Stomach (tissue), 9 donors: ENCODE data around the gene CGB1. TPM values are rescaled to one million over a fixed set of nuclear protein-coding genes. Genes with fewer than 3 reads are reported as not detected.

ENCODE experiments used
- DNase-seq, 2 donors: peaks; one replicate each; pipeline versions ENCODE4 v3.0.0 to v3.0.0-alpha.2; 2013 to 2019
- H3K27ac ChIP-seq, 5 donors: fragments of 200-600 bp in 4 of 5; sonication (generic) in 4 of 5; one replicate each; pipeline ENCODE4 v1.5.1; 2013 to 2019; ENCODE audit warnings: mild to moderate bottlenecking in 1 of 5, moderate library complexity in 1 of 5
- H3K27me3 ChIP-seq, 3 donors: fragments of 200-600 bp; sonication (generic); one replicate each; pipeline ENCODE4 v1.5.1; 2017 to 2019; ENCODE audit warnings: mixed run types in 1 of 3
- H3K36me3 ChIP-seq, 4 donors: fragments of 200-600 bp; sonication (generic); 1 replicate in 3 of 4; 2 replicates in 1 of 4; pipeline ENCODE4 v1.5.1; 2016 to 2019
- H3K4me1 ChIP-seq, 4 donors: fragments of 200-600 bp; sonication (generic); one replicate each; pipeline ENCODE4 v1.5.1; 2016 to 2019
- H3K4me3 ChIP-seq, 4 donors: fragments of 200-600 bp; sonication (generic) in 3 of 4; one replicate each; pipeline ENCODE4 v1.5.1; 2016 to 2019; ENCODE audit warnings: mild to moderate bottlenecking in 1 of 4
- H3K9me3 ChIP-seq, 4 donors: fragments of 200-600 bp; sonication (generic); one replicate each; pipeline ENCODE4 v1.5.1; 2016 to 2019
- POLR2AphosphoS5 ChIP-seq, 3 donors: sonication (generic); formaldehyde crosslinking; IDR thresholded peaks; one replicate each; pipeline ENCODE4 v1.6.1; 2016; ENCODE audit warnings: antibody characterized with exemption in 3 of 3
- whole genome bisulfite sequencing, 5 donors: extraction: QIAGEN DNeasy Blood & Tissue Kit in 3 of 5; methylation state at CpG; one replicate each; pipeline versions ENCODE4 v1.1.5 to v1.1.7; 2013 to 2018; 5-methylcytosine and 5-hydroxymethylcytosine counted together
- intact Hi-C: fragments of 100-400 bp; cut with DNase I; formaldehyde crosslinking; loops from one replicate; pipeline ENCODE4 v1.15.1; 2023; ENCODE audit warnings: low total_unique reads
- polyA plus RNA-seq, 3 donors: library from polyadenylated mRNA; stranded (reverse); fragments of 200-250 nt; gene quantifications; one replicate each; pipeline ENCODE4 v1.2.3, GENCODE V29; 2013
- small RNA-seq, 4 donors: library from RNA; depleted of rRNA; stranded (forward); fragments of <200 nt; gene quantifications; one replicate each; pipeline ENCODE3, GENCODE V24; 2016
- total RNA-seq, 5 donors: library from RNA; depleted of rRNA; stranded (reverse); fragments of >200 nt; gene quantifications; one replicate each; pipeline versions ENCODE4 v1.1.0 to v1.2.3, GENCODE V29; 2014 to 2016
- donor health status: healthy with polysubstance abuse.
- donor health status: Bipolar disorder and iron deficiency.
- donor health status: healthy.

The CGB1 gene
- total and polyA plus RNA-seq, 8 donors: not detected

GRCh38 chr19:48985711-48986110, 51.0 kb downstream of the CGB1 start:
- H3K9me3 ChIP-seq: no peaks in the 10 kb centered on the region
- DNase-seq: no peak
- no peak overlapping the region for H3K4me3 ChIP-seq
- H3K4me1 ChIP-seq: peaks cover 4 to 12% (median 8%) of the 10 kb centered on the region in 4 donors
- 94 to 98% (median 97%) methylated on average over 10 to 13 of the region's 13 CpGs for WGBS, 5 donors
- H3K27me3 ChIP-seq: no peaks in the 10 kb centered on the region
- no peak overlapping the region for H3K27ac ChIP-seq
- no peak for TF ChIP-seq POLR2AphosphoS5 (IDR thresholded peaks at IDR 0.05)
- intact Hi-C loops: no loop called here
- peaks cover 57 to 100% (median 94%) of the 10 kb centered on the region in 4 donors for H3K36me3 ChIP-seq

Small RNAs within 50 kb of the gene (small RNA-seq; reads per million reads assigned to genes)
- gene MIR6798: 0 to 0.23 (median 0.10) reads per million in 4 donors
- 0 reads per million in 4 donors for gene RN7SL708P

Other genes with a start within 250 kb of the CGB1 start
- 100 to 1,000 TPM in 1 of 5 donors, 10 to 100 TPM in 4; 22.0 to 320 (median 23.9) TPM for gene BCAT2, start 225.9 kb downstream of the CGB1 start, total RNA-seq
- gene BCAT2, start 225.9 kb downstream of the CGB1 start, polyA plus RNA-seq: 10 to 100 TPM; 65.8 to 74.5 (median 68.5) TPM
- 10 to 100 TPM in 2 of 5 donors, 1 to 10 TPM in 2, not detected in 1; 2.8 to 41.4 (median 17.3) TPM for gene HSD17B14, start 200.4 kb downstream of the CGB1 start, total RNA-seq
- 1 to 10 TPM; 5.4 to 9.8 (median 9.4) TPM for gene HSD17B14, start 200.4 kb downstream of the CGB1 start, polyA plus RNA-seq
- gene PLEKHA4, start 168.3 kb downstream of the CGB1 start, total RNA-seq: 10 to 100 TPM in 2 of 5 donors, 1 to 10 TPM in 3; 1.7 to 35.6 (median 4.8) TPM
- 10 to 100 TPM; 30.1 to 85.0 (median 75.3) TPM for gene PLEKHA4, start 168.3 kb downstream of the CGB1 start, polyA plus RNA-seq
- 100 to 1,000 TPM in 1 of 5 donors, 10 to 100 TPM in 4; 14.6 to 107 (median 35.1) TPM for gene PPP1R15A, start 164.5 kb downstream of the CGB1 start, total RNA-seq
- gene PPP1R15A, start 164.5 kb downstream of the CGB1 start, polyA plus RNA-seq: 10 to 100 TPM; 34.6 to 59.8 (median 37.1) TPM
- gene TULP2, start 138.2 kb downstream of the CGB1 start, total RNA-seq: 1 to 10 TPM in 2 of 5 donors, not detected in 3; 1.2 to 1.3 TPM
- not detected for gene TULP2, start 138.2 kb downstream of the CGB1 start, polyA plus RNA-seq
- gene NUCB1, start 136.6 kb downstream of the CGB1 start, total RNA-seq: 100 to 1,000 TPM; 117 to 503 (median 135) TPM
- 100 to 1,000 TPM in 1 of 3 donors, 10 to 100 TPM in 2; 68.9 to 118 (median 91.5) TPM for gene NUCB1, start 136.6 kb downstream of the CGB1 start, polyA plus RNA-seq
- gene DHDH, start 103.2 kb downstream of the CGB1 start, total RNA-seq: under 1 TPM in 1 of 5 donors, not detected in 4; 0.89 TPM
- gene DHDH, start 103.2 kb downstream of the CGB1 start, polyA plus RNA-seq: 1 to 10 TPM in 1 of 3 donors, under 1 TPM in 1, not detected in 1; 0.93 to 1.2 TPM
- gene BAX, start 82.0 kb downstream of the CGB1 start, total RNA-seq: 100 to 1,000 TPM in 1 of 5 donors, 10 to 100 TPM in 4; 12.1 to 121 (median 20.2) TPM
- gene BAX, start 82.0 kb downstream of the CGB1 start, polyA plus RNA-seq: 10 to 100 TPM; 61.6 to 85.3 (median 77.6) TPM
- 1,000 to 10,000 TPM; 1,292 to 4,272 (median 3,457) TPM for gene FTL, start 71.6 kb downstream of the CGB1 start, total RNA-seq
- gene FTL, start 71.6 kb downstream of the CGB1 start, polyA plus RNA-seq: 1,000 to 10,000 TPM; 3,915 to 8,824 (median 7,571) TPM
- gene GYS1, start 43.6 kb downstream of the CGB1 start, total RNA-seq: 10 to 100 TPM; 13.0 to 63.6 (median 46.4) TPM
- gene GYS1, start 43.6 kb downstream of the CGB1 start, polyA plus RNA-seq: 10 to 100 TPM; 13.0 to 25.5 (median 15.5) TPM
- gene RUVBL2, start 43.0 kb downstream of the CGB1 start, total RNA-seq: 10 to 100 TPM in 4 of 5 donors, under 1 TPM in 1; 0.58 to 96.0 (median 59.1) TPM
- 10 to 100 TPM; 55.3 to 69.2 (median 63.3) TPM for gene RUVBL2, start 43.0 kb downstream of the CGB1 start, polyA plus RNA-seq
- 1 to 10 TPM in 1 of 5 donors, not detected in 4; 8.4 TPM for gene LHB, start 19.8 kb downstream of the CGB1 start, total RNA-seq
- 10 to 100 TPM in 2 of 3 donors, 1 to 10 TPM in 1; 3.8 to 45.8 (median 40.3) TPM for gene LHB, start 19.8 kb downstream of the CGB1 start, polyA plus RNA-seq
- gene CGB3, start 12.6 kb downstream of the CGB1 start, total RNA-seq: not detected
- gene CGB3, start 12.6 kb downstream of the CGB1 start, polyA plus RNA-seq: not detected
- not detected for gene CGB2, start 5.0 kb downstream of the CGB1 start, total RNA-seq
- gene CGB2, start 5.0 kb downstream of the CGB1 start, polyA plus RNA-seq: not detected
- gene CGB5, start 7.0 kb upstream of the CGB1 start, total RNA-seq: not detected
- not detected for gene CGB5, start 7.0 kb upstream of the CGB1 start, polyA plus RNA-seq
- not detected for gene CGB8, start 12.2 kb upstream of the CGB1 start, total RNA-seq
- gene CGB8, start 12.2 kb upstream of the CGB1 start, polyA plus RNA-seq: not detected
- not detected for gene CGB7, start 20.9 kb upstream of the CGB1 start, total RNA-seq
- 1 to 10 TPM in 1 of 3 donors, not detected in 2; 3.8 TPM for gene CGB7, start 20.9 kb upstream of the CGB1 start, polyA plus RNA-seq
- gene NTF4, start 27.9 kb upstream of the CGB1 start, total RNA-seq: not detected
- 10 to 100 TPM in 1 of 3 donors, not detected in 2; 17.5 TPM for gene NTF4, start 27.9 kb upstream of the CGB1 start, polyA plus RNA-seq
- not detected for gene KCNA7, start 35.8 kb upstream of the CGB1 start, total RNA-seq
- gene KCNA7, start 35.8 kb upstream of the CGB1 start, polyA plus RNA-seq: not detected
- 1,000 to 10,000 TPM in 1 of 5 donors, 100 to 1,000 TPM in 4; 163 to 3,365 (median 235) TPM for gene SNRNP70, start 48.6 kb upstream of the CGB1 start, total RNA-seq
- gene SNRNP70, start 48.6 kb upstream of the CGB1 start, polyA plus RNA-seq: 100 to 1,000 TPM; 170 to 258 (median 192) TPM
- gene LIN7B, start 77.5 kb upstream of the CGB1 start, total RNA-seq: 100 to 1,000 TPM in 1 of 5 donors, 10 to 100 TPM in 2, 1 to 10 TPM in 1, not detected in 1; 5.5 to 118 (median 30.5) TPM
- gene LIN7B, start 77.5 kb upstream of the CGB1 start, polyA plus RNA-seq: 10 to 100 TPM in 2 of 3 donors, 1 to 10 TPM in 1; 4.0 to 18.1 (median 11.5) TPM
- gene C19orf73, start 82.2 kb upstream of the CGB1 start, total RNA-seq: not detected
- gene C19orf73, start 82.2 kb upstream of the CGB1 start, polyA plus RNA-seq: 1 to 10 TPM; 3.4 to 4.2 (median 3.7) TPM
- gene PPFIA3, start 82.6 kb upstream of the CGB1 start, total RNA-seq: 10 to 100 TPM in 1 of 5 donors, 1 to 10 TPM in 3, under 1 TPM in 1; 0.45 to 12.7 (median 4.2) TPM
- gene PPFIA3, start 82.6 kb upstream of the CGB1 start, polyA plus RNA-seq: 10 to 100 TPM in 1 of 3 donors, 1 to 10 TPM in 2; 7.2 to 19.7 (median 9.7) TPM
- gene HRC, start 118.5 kb upstream of the CGB1 start, total RNA-seq: 1 to 10 TPM in 2 of 5 donors, not detected in 3; 1.7 to 8.1 TPM
- gene HRC, start 118.5 kb upstream of the CGB1 start, polyA plus RNA-seq: under 1 TPM; 0.44 to 0.83 (median 0.61) TPM
- gene TRPM4, start 120.9 kb upstream of the CGB1 start, total RNA-seq: 1,000 to 10,000 TPM in 1 of 5 donors, 100 to 1,000 TPM in 3, 10 to 100 TPM in 1; 29.0 to 1,449 (median 158) TPM
- 10 to 100 TPM; 11.8 to 34.3 (median 26.6) TPM for gene TRPM4, start 120.9 kb upstream of the CGB1 start, polyA plus RNA-seq